Mesendoderm (in vitro differentiated cells): Measurements from ENCODE around the gene JTB.
"Not testable (repeated sequence)": the region's sequence is repeated elsewhere in the genome, so short reads cannot be mapped to it uniquely, and the experiment has no call there.

Source experiments
- DNase-seq: peaks from one replicate; pipeline ENCODE4 v3.0.0; 2013
- H2AK5ac ChIP-seq: 2 replicates; pipeline ENCODE4 v1.6.1; 2013; ENCODE audit warnings: low read length, inconsistent platforms
- H2BK120ac ChIP-seq: 2 replicates; pipeline ENCODE4 v1.6.1; 2013; ENCODE audit warnings: low read depth, mild to moderate bottlenecking, low read length, moderate library complexity, mixed read lengths
- H2BK15ac ChIP-seq: replicated peaks from 2 replicates; pipeline ENCODE4 v1.6.1; 2013; ENCODE audit warnings: low read depth, mild to moderate bottlenecking, moderate library complexity
- H2BK5ac ChIP-seq: 2 replicates; pipeline ENCODE4 v1.6.1; 2013; ENCODE audit warnings: low read length, inconsistent platforms
- H3K18ac ChIP-seq: 2 replicates; pipeline ENCODE4 v1.6.1; 2013; ENCODE audit warnings: mild to moderate bottlenecking, low read length, mixed read lengths
- H3K23ac ChIP-seq: one replicate; pipeline ENCODE4 v1.6.1; 2013; ENCODE audit warnings: low read length
- H3K27ac ChIP-seq: 2 replicates; pipeline ENCODE4 v1.5.1; 2013; ENCODE audit warnings: low read depth, mild to moderate bottlenecking, inconsistent platforms, low read length, moderate library complexity
- H3K27me3 ChIP-seq: 2 replicates; pipeline ENCODE4 v1.6.1; 2013; ENCODE audit warnings: low read length, control low read depth, mild to moderate bottlenecking, inconsistent platforms; ENCODE audit not compliant: insufficient read depth, poor library complexity
- H3K36me3 ChIP-seq: 2 replicates; pipeline ENCODE4 v1.6.1; 2013; ENCODE audit warnings: low read length, inconsistent platforms; ENCODE audit not compliant: control insufficient read depth, insufficient read depth
- H3K4ac ChIP-seq: one replicate; pipeline ENCODE4 v1.6.1; 2013; ENCODE audit warnings: low read depth, mild to moderate bottlenecking, low read length, moderate library complexity
- H3K4me1 ChIP-seq: 2 replicates; pipeline ENCODE4 v1.6.1; 2013; ENCODE audit warnings: low read depth, low read length, inconsistent platforms; ENCODE audit not compliant: control insufficient read depth
- H3K4me2 ChIP-seq: 2 replicates; pipeline ENCODE4 v1.6.1; 2013; ENCODE audit warnings: low read length
- H3K4me3 ChIP-seq: 2 replicates; pipeline ENCODE4 v1.5.1; 2013; ENCODE audit warnings: mild to moderate bottlenecking, low read length
- H3K56ac ChIP-seq: one replicate; pipeline ENCODE4 v1.6.1; 2013; ENCODE audit warnings: low read length
- H3K79me1 ChIP-seq: 2 replicates; pipeline ENCODE4 v1.6.1; 2013; ENCODE audit warnings: low read length, inconsistent platforms
- H3K79me2 ChIP-seq: 2 replicates; pipeline ENCODE4 v1.6.1; 2013; ENCODE audit warnings: mild to moderate bottlenecking, low read length; ENCODE audit not compliant: control insufficient read depth, insufficient read depth
- H3K9ac ChIP-seq: 2 replicates; pipeline ENCODE4 v1.6.1; 2013; ENCODE audit warnings: low read length, inconsistent platforms
- H4K5ac ChIP-seq: one replicate; pipeline ENCODE4 v1.6.1; 2013; ENCODE audit warnings: low read length
- H4K8ac ChIP-seq: one replicate; pipeline ENCODE4 v1.6.1; 2013; ENCODE audit warnings: low read depth, mild to moderate bottlenecking, control low read depth, low read length, moderate library complexity
- WGBS: extraction: QIAGEN DNeasy Blood & Tissue Kit; methylation state at CpG from one replicate; pipeline ENCODE4 v1.1.7; 2013; ENCODE audit warnings: low lambda C conversion rate, missing lambda C conversion rate; ENCODE audit not compliant: insufficient coverage; ENCODE audit errors: extremely low coverage; 5-methylcytosine and 5-hydroxymethylcytosine counted together

JTB gene

DNA sequence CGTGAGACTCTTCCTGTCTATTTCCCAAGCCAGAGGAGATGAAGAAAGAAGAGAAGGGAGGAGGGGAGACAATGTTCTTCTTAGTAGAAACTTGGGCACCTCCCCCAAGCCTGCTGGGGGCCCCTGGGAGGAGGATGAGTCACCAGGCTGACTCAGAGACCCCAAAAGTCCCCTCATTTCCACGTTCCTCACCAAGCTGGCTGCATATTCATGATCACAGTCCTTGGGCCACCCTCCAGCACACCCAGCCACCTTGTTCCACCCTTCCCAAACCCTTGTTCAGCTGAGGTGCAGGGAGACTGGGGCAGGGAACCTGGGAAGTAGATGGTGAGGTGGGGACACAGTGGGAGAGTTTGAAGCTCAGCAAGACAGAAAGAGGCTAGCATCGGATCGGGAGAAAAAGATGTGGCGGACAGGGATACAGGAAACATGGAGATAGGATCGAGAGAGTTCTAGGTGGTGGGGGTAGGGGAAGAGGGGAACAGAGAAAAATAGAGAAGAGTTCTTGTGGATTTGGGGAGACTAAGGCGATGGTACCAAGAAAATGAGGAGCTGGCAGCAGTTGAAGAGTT is 8.0 kb upstream of the JTB start:
- Histone ChIP-seq H3K27me3 (no peaks in the 10 kb centered on the region), H4K8ac (no peak overlapping the region), H3K56ac (peak overlapping the region; percentile 92), H3K23ac (no peak overlapping the region), H3K18ac (peak overlapping the region; percentile 72), H3K79me1 (peaks cover 7% of the 10 kb centered on the region), H4K5ac (no peak overlapping the region), H3K4me2 (peak overlapping the region; percentile 24), H3K4me3 (peak overlapping the region; percentile 70), H3K79me2 (peaks cover 9% of the 10 kb centered on the region), H2BK5ac (no peak overlapping the region), H3K27ac (peak overlapping the region; percentile 6), H2BK15ac (no peak overlapping the region), H3K36me3 (peaks cover 2% of the 10 kb centered on the region), H3K4me1 (peaks cover 3% of the 10 kb centered on the region), H2AK5ac (no peak overlapping the region), H2BK120ac (no peak overlapping the region), H3K9ac (peak overlapping the region; percentile 66), H3K4ac (peak overlapping the region; percentile 27)
- WGBS, result no CpG with 5 or more reads among the region's 7 CpGs
- DNase-seq, result peak; percentile 48

DNA sequence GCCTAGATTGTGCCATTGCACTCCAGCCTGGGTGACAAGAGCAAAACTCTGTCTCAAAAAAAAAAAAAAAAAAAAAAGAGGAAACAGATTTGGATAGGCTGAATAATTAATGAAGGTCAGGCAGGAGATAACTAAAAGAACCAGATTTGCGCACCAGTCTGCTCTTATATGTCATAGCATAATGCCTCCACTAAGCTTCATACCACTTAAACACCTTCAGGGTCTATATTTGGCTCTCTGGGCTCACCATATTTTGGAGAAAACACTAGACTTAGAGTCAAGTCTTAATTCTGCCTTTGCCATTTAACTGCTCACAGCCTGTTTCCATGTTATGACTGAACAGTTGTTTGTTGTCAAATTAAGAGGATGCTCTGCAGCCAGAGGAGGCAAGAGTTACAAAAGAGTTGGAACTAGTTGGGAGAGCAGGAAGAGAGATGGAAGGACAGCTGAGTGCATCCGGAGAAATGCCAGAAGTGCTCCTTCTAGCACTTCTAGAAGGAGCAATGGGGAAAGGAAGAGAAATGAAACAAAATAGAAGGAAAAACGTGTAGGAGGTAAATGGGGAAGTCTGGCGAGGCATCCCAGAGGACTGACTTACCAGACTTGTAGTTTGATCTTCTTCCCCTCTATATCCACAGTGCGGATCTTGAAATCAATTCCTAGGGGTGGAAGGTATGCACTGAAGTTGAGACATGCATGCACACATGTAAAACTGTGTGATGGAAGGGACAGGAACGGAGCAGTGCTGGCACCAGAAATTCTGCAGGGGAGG is 6.8 kb upstream of the JTB start:
- Histone ChIP-seq H4K5ac (no peak overlapping the region), H3K56ac (peak overlapping the region; percentile 73), H3K27ac (no peak overlapping the region), H2BK120ac (no peak overlapping the region), H3K4ac (no peak overlapping the region), H2AK5ac (no peak overlapping the region), H2BK15ac (no peak overlapping the region), H3K9ac (peak overlapping the region; percentile 66), H3K23ac (peak overlapping the region; percentile 59), H2BK5ac (no peak overlapping the region), H4K8ac (no peak overlapping the region), H3K36me3 (peaks cover 2% of the 10 kb centered on the region), H3K79me1 (peaks cover 7% of the 10 kb centered on the region), H3K79me2 (peaks cover 9% of the 10 kb centered on the region), H3K27me3 (no peaks in the 10 kb centered on the region), H3K4me3 (no peak overlapping the region), H3K18ac (no peak overlapping the region), H3K4me2 (peak overlapping the region; percentile 19), H3K4me1 (peaks cover 3% of the 10 kb centered on the region)
- no peak for DNase-seq
- no CpG with 5 or more reads among the region's 6 CpGs for WGBS

- WGBS, result no CpG with 5 or more reads among the region's 2 CpGs
These were observed 4.3 kb upstream of the JTB start for GRCh38 chr1:153981735-153982134.

DNA sequence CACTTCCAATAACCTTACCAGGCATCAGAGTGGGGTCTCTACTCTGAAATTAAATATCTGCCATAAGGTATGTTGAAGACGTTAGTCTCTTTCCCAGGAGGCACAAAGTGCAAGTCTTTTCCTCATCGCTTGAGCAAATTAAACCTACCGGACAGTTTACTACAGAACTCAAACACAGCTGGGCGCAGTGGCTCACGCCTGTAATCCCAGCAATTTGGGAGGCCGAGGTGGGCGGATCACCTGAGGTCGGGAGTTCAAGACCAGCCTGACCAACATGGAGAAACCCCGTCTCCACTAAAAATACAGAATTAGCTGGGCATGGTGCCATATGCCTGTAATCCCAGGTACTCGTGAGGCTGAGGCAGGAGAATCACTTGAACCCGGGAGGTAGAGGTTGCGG is 1.6 kb upstream of the JTB start:
- H3K4me2 ChIP-seq, H3K4ac ChIP-seq, H2AK5ac ChIP-seq, H3K18ac ChIP-seq, H2BK5ac ChIP-seq, H2BK120ac ChIP-seq, H3K4me1 ChIP-seq, H3K23ac ChIP-seq, H3K56ac ChIP-seq, H4K8ac ChIP-seq, DNase-seq, H3K9ac ChIP-seq, H3K36me3 ChIP-seq, H3K27me3 ChIP-seq, H3K79me1 ChIP-seq, H4K5ac ChIP-seq, H3K4me3 ChIP-seq, H2BK15ac ChIP-seq, H3K27ac ChIP-seq: not testable (repeated sequence)
- peaks cover 11% of the 10 kb centered on the region for H3K79me2 ChIP-seq
- WGBS, result no CpG with 5 or more reads among the region's 12 CpGs

More at GRCh38 chr1:153981735-153982134, 4.3 kb upstream of the JTB start:
- DNase-seq, H4K5ac ChIP-seq, H2BK15ac ChIP-seq, H3K18ac ChIP-seq, H2BK120ac ChIP-seq, H2AK5ac ChIP-seq, H3K27ac ChIP-seq, H3K56ac ChIP-seq, H2BK5ac ChIP-seq, H3K4me3 ChIP-seq, H3K9ac ChIP-seq, H3K23ac ChIP-seq, H3K79me1 ChIP-seq, H3K27me3 ChIP-seq, H3K4me1 ChIP-seq, H3K4ac ChIP-seq, H4K8ac ChIP-seq, H3K36me3 ChIP-seq, H3K4me2 ChIP-seq: not testable (repeated sequence)
- H3K79me2 ChIP-seq, result peaks cover 12% of the 10 kb centered on the region

GRCh38 chr1:153978274-153978909 is 918 bp upstream of the JTB start:
- Histone ChIP-seq H4K8ac (no peak overlapping the region), H2AK5ac (no peak overlapping the region), H3K18ac (no peak overlapping the region), H3K27me3 (no peaks in the 10 kb centered on the region), H3K79me1 (peaks cover 3% of the 10 kb centered on the region), H3K56ac (no peak overlapping the region), H3K23ac (no peak overlapping the region), H3K4ac (no peak overlapping the region), H2BK5ac (no peak overlapping the region), H3K27ac (no peak overlapping the region), H3K9ac (peak overlapping the region; percentile 85), H3K79me2 (peaks cover 11% of the 10 kb centered on the region), H3K4me3 (no peak overlapping the region), H2BK15ac (no peak overlapping the region), H3K36me3 (peaks cover 9% of the 10 kb centered on the region), H4K5ac (no peak overlapping the region), H3K4me2 (peak overlapping the region; percentile 97), H3K4me1 (no peaks in the 10 kb centered on the region), H2BK120ac (no peak overlapping the region)
- no peak for DNase-seq
- WGBS, result no CpG with 5 or more reads among the region's 9 CpGs
